H9 (cell line): ENCODE data around the gene SHISA4. TPM values are rescaled to one million over a fixed set of nuclear protein-coding genes. Genes with fewer than 3 reads are reported as not detected.
"Not testable (repeated sequence)": the region's sequence is repeated elsewhere in the genome, so short reads cannot be mapped to it uniquely, and the experiment has no call there.

Source experiments
- DNase-seq: peaks from one replicate; pipeline ENCODE4 v3.0.0-alpha.2; 2017
- H2AFZ ChIP-seq: one replicate; pipeline ENCODE4 v1.6.1; 2013; ENCODE audit warnings: mild to moderate bottlenecking, low read length, control low read depth, moderate library complexity
- H2AK5ac ChIP-seq: 2 replicates; pipeline ENCODE4 v1.6.1; 2013; ENCODE audit warnings: low read length, control low read depth, mixed read lengths; ENCODE audit not compliant: insufficient read length
- H2BK120ac ChIP-seq: one replicate; pipeline ENCODE4 v1.6.1; 2013; ENCODE audit warnings: low read depth, mild to moderate bottlenecking, low read length, control low read depth, inconsistent platforms; ENCODE audit not compliant: poor library complexity, severe bottlenecking
- H2BK12ac ChIP-seq: 2 replicates; pipeline ENCODE4 v1.6.1; 2013; ENCODE audit warnings: low read length, control low read depth, mixed read lengths, low read depth; ENCODE audit not compliant: insufficient read length
- H2BK15ac ChIP-seq: 2 replicates; pipeline ENCODE4 v1.6.1; 2013; ENCODE audit warnings: low read depth, low read length, control low read depth
- H2BK20ac ChIP-seq: one replicate; pipeline ENCODE4 v1.6.1; 2013; ENCODE audit warnings: low read depth, mild to moderate bottlenecking, low read length, control low read depth, inconsistent platforms; ENCODE audit not compliant: poor library complexity, severe bottlenecking
- H2BK5ac ChIP-seq: 2 replicates; pipeline ENCODE4 v1.6.1; 2013; ENCODE audit warnings: low read length, control low read depth, mixed read lengths; ENCODE audit not compliant: insufficient read length
- H3K14ac ChIP-seq: 2 replicates; pipeline ENCODE4 v1.6.1; 2013; ENCODE audit warnings: low read length, control low read depth; ENCODE audit not compliant: insufficient read depth
- H3K18ac ChIP-seq: 2 replicates; pipeline ENCODE4 v1.6.1; 2013; ENCODE audit warnings: low read depth, mild to moderate bottlenecking, mixed read lengths, low read length, control low read depth; ENCODE audit not compliant: insufficient read length
- H3K23ac ChIP-seq: 2 replicates; pipeline ENCODE4 v1.6.1; 2013; ENCODE audit warnings: low read length, control low read depth, mixed read lengths, low read depth; ENCODE audit not compliant: insufficient read length
- H3K23me2 ChIP-seq: 2 replicates; pipeline ENCODE4 v1.6.1; 2013; ENCODE audit warnings: low read depth, mild to moderate bottlenecking, mixed read lengths, low read length, control low read depth; ENCODE audit not compliant: insufficient read length, poor library complexity, severe bottlenecking
- H3K27ac ChIP-seq: 2 replicates; pipeline ENCODE4 v1.5.1; 2013; ENCODE audit warnings: low read length, control low read depth, mixed read lengths, low read depth; ENCODE audit not compliant: insufficient read length
- H3K27me3 ChIP-seq: 2 replicates; pipeline ENCODE4 v1.6.1; 2013; ENCODE audit warnings: low read length, control low read depth, inconsistent platforms; ENCODE audit not compliant: insufficient read depth
- H3K4ac ChIP-seq: 2 replicates; pipeline ENCODE4 v1.6.1; 2013; ENCODE audit warnings: low read depth, mild to moderate bottlenecking, control low read depth, inconsistent platforms, low read length, moderate library complexity
- H3K4me1 ChIP-seq: 2 replicates; pipeline ENCODE4 v1.6.1; 2013; ENCODE audit warnings: low read length, control low read depth, inconsistent platforms; ENCODE audit not compliant: insufficient read depth
- H3K4me2 ChIP-seq: 2 replicates; pipeline ENCODE4 v1.6.1; 2013; ENCODE audit warnings: low read length, control low read depth, mixed read lengths; ENCODE audit not compliant: insufficient read length, insufficient read depth
- H3K56ac ChIP-seq: 2 replicates; pipeline ENCODE4 v1.6.1; 2013; ENCODE audit warnings: low read depth, mild to moderate bottlenecking, mixed read lengths, low read length, control low read depth; ENCODE audit not compliant: insufficient read length
- H3K79me1 ChIP-seq: 2 replicates; pipeline ENCODE4 v1.6.1; 2013; ENCODE audit warnings: low read depth, mild to moderate bottlenecking, moderate library complexity, low read length, control low read depth, inconsistent platforms; ENCODE audit not compliant: insufficient read depth, poor library complexity, severe bottlenecking
- H3K79me2 ChIP-seq: 2 replicates; pipeline ENCODE4 v1.6.1; 2013; ENCODE audit warnings: low read length, control low read depth, inconsistent platforms; ENCODE audit not compliant: insufficient read depth
- H3K9ac ChIP-seq: 2 replicates; pipeline ENCODE4 v1.6.1; 2013; ENCODE audit warnings: low read length, control low read depth, mixed read lengths; ENCODE audit not compliant: insufficient read length; ENCODE audit errors: extremely low read depth
- H3K9me3 ChIP-seq: one replicate; pipeline ENCODE4 v1.6.1; 2013; ENCODE audit warnings: low read depth, low read length, inconsistent platforms; ENCODE audit not compliant: control insufficient read depth
- H3T11ph ChIP-seq: one replicate; pipeline ENCODE4 v1.6.1; 2013; ENCODE audit warnings: mild to moderate bottlenecking, low read length, control low read depth, inconsistent platforms
- H4K20me1 ChIP-seq: one replicate; pipeline ENCODE4 v1.6.1; 2013; ENCODE audit not compliant: control insufficient read depth, insufficient read length, insufficient read depth
- H4K5ac ChIP-seq: 2 replicates; pipeline ENCODE4 v1.6.1; 2013; ENCODE audit warnings: low read depth, mild to moderate bottlenecking, mixed read lengths, low read length, control low read depth; ENCODE audit not compliant: insufficient read length
- H4K8ac ChIP-seq: replicated peaks from 2 replicates; pipeline ENCODE4 v1.6.1; 2013; ENCODE audit warnings: low read length, control low read depth, mixed read lengths, low read depth; ENCODE audit not compliant: insufficient read length
- H4K91ac ChIP-seq: 2 replicates; pipeline ENCODE4 v1.6.1; 2013; ENCODE audit warnings: low read depth, mild to moderate bottlenecking, moderate library complexity, mixed read lengths, low read length, control low read depth; ENCODE audit not compliant: insufficient read length
- H3K27ac Mint-ChIP-seq, 3 experiments: 2 replicates in 2 of 3; 3 replicates in 1 of 3; pipeline ENCODE4 v1.8.0; 2020 to 2021; ENCODE audit warnings: mixed read lengths in 3 of 3, mild to moderate bottlenecking in 1 of 3, moderate library complexity in 1 of 3
- H3K27me3 Mint-ChIP-seq: 2 replicates; pipeline ENCODE4 v1.8.0; 2021; ENCODE audit warnings: low read depth, mild to moderate bottlenecking, moderate library complexity, mixed read lengths
- H3K36me3 Mint-ChIP-seq, 3 experiments: 2 replicates in 2 of 3; 3 replicates in 1 of 3; pipeline ENCODE4 v1.8.0; 2020 to 2021; ENCODE audit warnings: low read depth in 3 of 3, mixed read lengths in 3 of 3; ENCODE audit not compliant: insufficient read depth in 1 of 3
- H3K4me1 Mint-ChIP-seq, 2 experiments: 2 replicates each; pipeline ENCODE4 v1.8.0; 2020; ENCODE audit warnings: mixed read lengths in 2 of 2
- H3K4me3 Mint-ChIP-seq, 2 experiments: 2 replicates in 1 of 2; 3 replicates in 1 of 2; pipeline ENCODE4 v1.8.0; 2020 to 2021; ENCODE audit warnings: mild to moderate bottlenecking in 2 of 2, mixed read lengths in 2 of 2, moderate library complexity in 1 of 2
- H3K9me3 Mint-ChIP-seq, 2 experiments: 2 replicates in 1 of 2; 3 replicates in 1 of 2; pipeline ENCODE4 v1.8.0; 2020; ENCODE audit warnings: mild to moderate bottlenecking in 2 of 2, mixed read lengths in 2 of 2, moderate library complexity in 1 of 2
- CTCF ChIP-seq: fragments of 200-600 bp; sonication (generic); conservative IDR thresholded peaks from 3 replicates; pipeline ENCODE4 v1.8.0; 2021; ENCODE audit warnings: antibody characterized with exemption, mild to moderate bottlenecking
- WGBS: extraction: QIAGEN DNeasy Blood & Tissue Kit; methylation state at CpG from one replicate; pipeline ENCODE4 v1.1.7; 2013; ENCODE audit warnings: missing lambda C conversion rate, low lambda C conversion rate, mixed read lengths; ENCODE audit not compliant: insufficient read length; ENCODE audit errors: extremely low coverage; 5-methylcytosine and 5-hydroxymethylcytosine counted together
- long read RNA-seq: library from polyadenylated mRNA; unstranded; transcript quantifications from one replicate; pipeline ENCODE4 v2.0.0, GENCODE V29; 2020
- total RNA-seq: library from RNA; stranded (reverse); gene quantifications from 2 replicates; pipeline ENCODE4 v1.2.1, GENCODE V29; 2021

The SHISA4 gene
- total RNA-seq: 6.3 and 8.1 TPM in 2 replicates
- long read RNA-seq, transcript SHISA4-201 (5 exons, 1,341 nt): major isoform, 20 of 24 reads
- long read RNA-seq, partial matches to known transcripts: 2 of 24 reads
- long read RNA-seq, other reads (novel, unspliced or antisense): 2 of 24 reads

GRCh38 chr1:201888282-201889089, at the start of gene SHISA4:
Gene SHISA4 (plus strand): TSS chr1:201888898. CDS start chr1:201888995, 97 bp downstream.
- no peak within 1 kb of the TSS for H2BK5ac ChIP-seq
- no peaks in the 10 kb centered on the region for H3K36me3 Mint-ChIP-seq
- H3K4me1 Mint-ChIP-seq: peaks cover 18 to 20% of the 10 kb centered on the region in 2 experiments
- no peak within 1 kb of the TSS for H3K23ac ChIP-seq
- no peaks in the 10 kb centered on the region for H3K79me1 ChIP-seq
- no peaks in the 10 kb centered on the region for H3K9me3 Mint-ChIP-seq
- H3K4ac ChIP-seq: no peak within 1 kb of the TSS
- no peak within 1 kb of the TSS for H2BK15ac ChIP-seq
- no peak within 1 kb of the TSS for H3T11ph ChIP-seq
- H2BK12ac ChIP-seq: no peak within 1 kb of the TSS
- H4K20me1 ChIP-seq: no peaks in the 10 kb centered on the region
- no peak within 1 kb of the TSS for H2AK5ac ChIP-seq
- H3K79me2 ChIP-seq: no peaks in the 10 kb centered on the region
- no CpG with 5 or more reads among the region's 49 CpGs for WGBS
- peak; percentile 81 for DNase-seq
- no peak within 1 kb of the TSS for H2BK20ac ChIP-seq
- no peak within 1 kb of the TSS for H2AFZ ChIP-seq
- no peak within 1 kb of the TSS for H3K9ac ChIP-seq
- H3K18ac ChIP-seq: no peak within 1 kb of the TSS
- H4K91ac ChIP-seq: no peak within 1 kb of the TSS
- no peak within 1 kb of the TSS for H3K27ac ChIP-seq
- H3K4me3 Mint-ChIP-seq: peak within 1 kb of the TSS; percentile 72 to 83
- no peak within 1 kb of the TSS for H4K8ac ChIP-seq
- peaks cover 5% of the 10 kb centered on the region for H3K23me2 ChIP-seq
- H3K4me1 ChIP-seq: no peaks in the 10 kb centered on the region
- H4K5ac ChIP-seq: no peak within 1 kb of the TSS
- H3K56ac ChIP-seq: no peak within 1 kb of the TSS
- no peak for TF ChIP-seq CTCF
- H3K27me3 Mint-ChIP-seq: peaks cover 15% of the 10 kb centered on the region
- no peaks in the 10 kb centered on the region for H3K9me3 ChIP-seq
- H3K27me3 ChIP-seq: no peaks in the 10 kb centered on the region
- no peak within 1 kb of the TSS; the same call in 1 of the 2 replicates for H3K14ac ChIP-seq
- no peak within 1 kb of the TSS for H2BK120ac ChIP-seq
- H3K27ac Mint-ChIP-seq: peak within 1 kb of the TSS in 1 of 3 experiments; percentile 88; a peak in 2 of 7 replicates
- peak within 1 kb of the TSS; percentile 30 for H3K4me2 ChIP-seq

GRCh38 chr1:201839089-201839488, 49.6 kb upstream of the SHISA4 start:
- H2BK12ac ChIP-seq: not testable (repeated sequence)

More at GRCh38 chr1:201839089-201839488, 49.6 kb upstream of the SHISA4 start:
- not testable (repeated sequence) for H4K91ac ChIP-seq, H3K27me3 Mint-ChIP-seq, DNase-seq, H3K18ac ChIP-seq, H4K5ac ChIP-seq, H2AFZ ChIP-seq, H3K9me3 ChIP-seq, H2BK5ac ChIP-seq, H3K4ac ChIP-seq, H3K4me2 ChIP-seq, H3K23ac ChIP-seq, H2BK120ac ChIP-seq, H2AK5ac ChIP-seq, H4K8ac ChIP-seq, H3K4me1 ChIP-seq, H3K9ac ChIP-seq, H2BK20ac ChIP-seq, H3K27ac ChIP-seq, H3K79me1 ChIP-seq, H3K56ac ChIP-seq, H3K4me3 Mint-ChIP-seq, H4K20me1 ChIP-seq, H3K27ac Mint-ChIP-seq, H2BK15ac ChIP-seq, H3K14ac ChIP-seq, H3K27me3 ChIP-seq, H3T11ph ChIP-seq, H3K9me3 Mint-ChIP-seq, H3K23me2 ChIP-seq
- Mint-ChIP-seq H3K4me1 (peaks cover 27 to 28% of the 10 kb centered on the region in 2 experiments), H3K36me3 (peaks cover 12 to 43% (median 32%) of the 10 kb centered on the region in 3 experiments; a peak in 6 of 7 replicates)
- H3K79me2 ChIP-seq: peaks cover 42% of the 10 kb centered on the region
- no CpG with 5 or more reads among the region's 10 CpGs for WGBS
